ENCODE measurements around the gene RNF10. TPM values are rescaled to one million over a fixed set of nuclear protein-coding genes. Genes with fewer than 3 reads are reported as not detected.

Gene RNF10
- polyA plus RNA-seq, 1 donor from 2014 or later, result 139 TPM

GRCh38 chr12:120586206-120586605 is 52.0 kb downstream of the RNF10 start:
- Histone ChIP-seq H3K27ac (ENCODE audit: low read length) (no peak overlapping the region), H3K79me2 (replicated peaks; ENCODE audit: insufficient read depth, low read length) (no peaks in the 10 kb centered on the region), H3F3A (ENCODE audit: insufficient read depth, low read length, poor library complexity, severe bottlenecking) (no peaks in the 10 kb centered on the region), H3K9ac (ENCODE audit: low read length) (no peak overlapping the region), H3K4me2 (ENCODE audit: low read length) (no peak overlapping the region), H4K20me1 (ENCODE audit: insufficient read depth) (no peaks in the 10 kb centered on the region), H3K4me3 (ENCODE audit: low read length) (no peak overlapping the region), H3K36me3 (ENCODE audit: insufficient read depth, low read length) (no peaks in the 10 kb centered on the region), H3K27me3 (ENCODE audit: insufficient read depth, low read depth, low read length) (peaks cover 32% of the 10 kb centered on the region), H3K9me3 (ENCODE audit: low read length) (no peaks in the 10 kb centered on the region), H2AFZ (ENCODE audit: low read depth, low read length) (no peak overlapping the region), H3K9me2 (ENCODE audit: insufficient read depth, low read length) (no peaks in the 10 kb centered on the region)
- TF ChIP-seq POLR2AphosphoS5 (IDR thresholded peaks at IDR 0.05) (no peak), MXI1 (conservative IDR thresholded peaks at IDR 0.05; ENCODE audit: poor library complexity, severe bottlenecking) (no peak), EP300 (conservative IDR thresholded peaks at IDR 0.05; ENCODE audit: poor library complexity, severe bottlenecking) (no peak), CTCF (IDR thresholded peaks at IDR 0.05; ENCODE audit: poor library complexity, severe bottlenecking) (no peak), EZH2 (IDR thresholded peaks at IDR 0.05; ENCODE audit: borderline replicate concordance, insufficient read depth, low read length, poor library complexity, severe bottlenecking) (no peak), SMC3 (conservative IDR thresholded peaks at IDR 0.05; ENCODE audit: poor library complexity) (no peak), RAD21 (conservative IDR thresholded peaks at IDR 0.05) (no peak), TAF1 (IDR thresholded peaks at IDR 0.05; ENCODE audit: low read depth) (no peak)
- TF ChIP-seq, protein P1, sequence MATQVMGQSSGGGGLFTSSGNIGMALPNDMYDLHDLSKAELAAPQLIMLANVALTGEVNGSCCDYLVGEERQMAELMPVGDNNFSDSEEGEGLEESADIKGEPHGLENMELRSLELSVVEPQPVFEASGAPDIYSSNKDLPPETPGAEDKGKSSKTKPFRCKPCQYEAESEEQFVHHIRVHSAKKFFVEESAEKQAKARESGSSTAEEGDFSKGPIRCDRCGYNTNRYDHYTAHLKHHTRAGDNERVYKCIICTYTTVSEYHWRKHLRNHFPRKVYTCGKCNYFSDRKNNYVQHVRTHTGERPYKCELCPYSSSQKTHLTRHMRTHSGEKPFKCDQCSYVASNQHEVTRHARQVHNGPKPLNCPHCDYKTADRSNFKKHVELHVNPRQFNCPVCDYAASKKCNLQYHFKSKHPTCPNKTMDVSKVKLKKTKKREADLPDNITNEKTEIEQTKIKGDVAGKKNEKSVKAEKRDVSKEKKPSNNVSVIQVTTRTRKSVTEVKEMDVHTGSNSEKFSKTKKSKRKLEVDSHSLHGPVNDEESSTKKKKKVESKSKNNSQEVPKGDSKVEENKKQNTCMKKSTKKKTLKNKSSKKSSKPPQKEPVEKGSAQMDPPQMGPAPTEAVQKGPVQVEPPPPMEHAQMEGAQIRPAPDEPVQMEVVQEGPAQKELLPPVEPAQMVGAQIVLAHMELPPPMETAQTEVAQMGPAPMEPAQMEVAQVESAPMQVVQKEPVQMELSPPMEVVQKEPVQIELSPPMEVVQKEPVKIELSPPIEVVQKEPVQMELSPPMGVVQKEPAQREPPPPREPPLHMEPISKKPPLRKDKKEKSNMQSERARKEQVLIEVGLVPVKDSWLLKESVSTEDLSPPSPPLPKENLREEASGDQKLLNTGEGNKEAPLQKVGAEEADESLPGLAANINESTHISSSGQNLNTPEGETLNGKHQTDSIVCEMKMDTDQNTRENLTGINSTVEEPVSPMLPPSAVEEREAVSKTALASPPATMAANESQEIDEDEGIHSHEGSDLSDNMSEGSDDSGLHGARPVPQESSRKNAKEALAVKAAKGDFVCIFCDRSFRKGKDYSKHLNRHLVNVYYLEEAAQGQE (IDR thresholded peaks at IDR 0.05; ENCODE audit: borderline replicate concordance), result no peak

DNA sequence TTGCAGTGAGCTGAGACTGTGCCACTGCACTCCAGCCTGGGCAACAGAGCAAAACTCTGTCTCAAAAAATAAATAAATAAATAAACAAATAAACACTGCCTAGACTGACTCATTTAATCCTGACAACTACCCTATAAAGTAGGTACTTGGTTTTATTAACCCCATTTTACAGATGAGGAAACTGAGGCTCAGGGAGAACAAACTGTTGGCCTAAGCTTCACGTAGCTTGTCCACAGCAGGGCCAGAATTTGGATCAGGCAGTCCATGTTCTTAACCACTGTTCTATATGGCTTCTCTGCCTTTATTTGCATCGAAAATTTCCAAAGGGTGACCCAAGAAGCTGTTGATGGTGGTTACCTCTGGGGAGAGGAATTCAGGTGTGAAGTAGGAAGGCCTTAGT is 52.7 kb downstream of the RNF10 start:
- H3F3A ChIP-seq (ENCODE audit: insufficient read depth, low read length, poor library complexity, severe bottlenecking), result no peaks in the 10 kb centered on the region
- H3K4me2 ChIP-seq (ENCODE audit: low read length), result no peak overlapping the region
- H3K27me3 ChIP-seq (ENCODE audit: insufficient read depth, low read depth, low read length), result peaks cover 32% of the 10 kb centered on the region
- no peaks in the 10 kb centered on the region for H3K36me3 ChIP-seq (ENCODE audit: insufficient read depth, low read length)
- H3K79me2 ChIP-seq (replicated peaks; ENCODE audit: insufficient read depth, low read length), result no peaks in the 10 kb centered on the region
- no peaks in the 10 kb centered on the region for H4K20me1 ChIP-seq (ENCODE audit: insufficient read depth)
- H3K4me3 ChIP-seq (ENCODE audit: low read length), result no peak overlapping the region
- TF ChIP-seq EZH2 (IDR thresholded peaks at IDR 0.05; ENCODE audit: borderline replicate concordance, insufficient read depth, low read length, poor library complexity, severe bottlenecking), result no peak
- no peak for TF ChIP-seq CTCF (IDR thresholded peaks at IDR 0.05; ENCODE audit: poor library complexity, severe bottlenecking)
- no peak for TF ChIP-seq POLR2AphosphoS5 (IDR thresholded peaks at IDR 0.05)
- TF ChIP-seq TAF1 (IDR thresholded peaks at IDR 0.05; ENCODE audit: low read depth), result no peak
- no peak for TF ChIP-seq MXI1 (conservative IDR thresholded peaks at IDR 0.05; ENCODE audit: poor library complexity, severe bottlenecking)
- TF ChIP-seq, protein P1 (IDR thresholded peaks at IDR 0.05; ENCODE audit: borderline replicate concordance), result no peak
- TF ChIP-seq RAD21 (conservative IDR thresholded peaks at IDR 0.05), result no peak
- no peak for TF ChIP-seq SMC3 (conservative IDR thresholded peaks at IDR 0.05; ENCODE audit: poor library complexity)
- no peak for TF ChIP-seq EP300 (conservative IDR thresholded peaks at IDR 0.05; ENCODE audit: poor library complexity, severe bottlenecking)
- no peaks in the 10 kb centered on the region for H3K9me3 ChIP-seq (ENCODE audit: low read length)
- no peaks in the 10 kb centered on the region for H3K9me2 ChIP-seq (ENCODE audit: insufficient read depth, low read length)
- H3K9ac ChIP-seq (ENCODE audit: low read length), result no peak overlapping the region
- no peak overlapping the region for H2AFZ ChIP-seq (ENCODE audit: low read depth, low read length)
- H3K27ac ChIP-seq (ENCODE audit: low read length), result no peak overlapping the region

All from neural cell (in vitro differentiated cells).